Lower leg skin (tissue), 3 donors: ENCODE measurements around the gene KPNA1.

Source experiments
- POLR2A ChIP-seq, 2 donors: fragments of 450-650 bp; IDR thresholded peaks; one replicate each; pipeline ENCODE4 v1.6.1; 2016 to 2017; ENCODE audit warnings: antibody characterized with exemption in 2 of 2, mild to moderate bottlenecking in 1 of 2, moderate library complexity in 1 of 2
- TF ChIP-seq, protein P1 (sequence below), 3 donors: fragments of 450-650 bp; IDR thresholded peaks; one replicate each; pipeline ENCODE4 v1.5.1; 2016; ENCODE audit warnings: antibody characterized with exemption in 3 of 3, mild to moderate bottlenecking in 3 of 3, moderate library complexity in 2 of 3

DNA sequence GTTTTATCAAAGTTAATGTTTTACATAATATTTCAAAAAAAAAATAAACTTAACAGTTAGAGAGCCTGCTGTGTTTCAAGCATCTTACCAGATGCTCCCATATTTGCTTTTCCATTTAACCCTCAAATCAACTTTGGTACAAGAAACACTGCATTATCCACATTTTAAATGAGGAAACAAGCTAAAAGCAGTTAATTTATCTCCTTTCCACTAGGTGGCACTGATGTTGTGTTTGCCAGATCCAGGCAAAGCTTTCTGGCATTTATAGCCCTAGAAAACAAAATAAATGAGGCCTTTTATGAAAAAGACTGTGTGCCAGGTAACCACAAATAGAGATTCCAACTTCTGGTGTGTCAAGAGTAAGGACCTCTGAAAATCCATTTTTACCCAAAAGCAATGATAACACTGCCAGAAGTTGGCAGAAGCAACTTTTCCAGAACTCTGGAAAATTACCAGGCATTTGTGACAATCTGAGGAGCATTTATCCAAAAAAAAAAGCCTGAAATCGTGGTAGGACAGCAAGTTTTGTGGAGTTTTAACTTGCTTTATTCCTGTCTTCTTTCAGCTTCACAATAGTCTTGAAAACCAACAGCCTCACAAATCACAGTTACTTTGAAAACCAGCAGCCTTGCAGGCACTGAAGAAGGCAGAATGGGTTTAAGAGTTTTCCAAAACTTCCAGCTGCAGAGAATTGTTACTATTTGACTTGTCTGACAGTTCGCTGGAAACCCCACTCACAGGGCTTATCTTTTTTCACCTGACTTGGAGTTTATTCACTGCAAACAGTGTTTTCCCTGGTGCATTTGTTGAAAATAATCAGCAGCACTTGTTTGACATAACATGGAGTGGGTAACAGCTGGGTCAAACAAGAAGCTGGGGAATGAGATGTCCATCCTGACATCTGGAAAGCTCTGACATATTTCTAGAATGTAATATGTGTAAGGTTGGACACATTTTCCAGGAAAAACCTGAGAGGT is 121.6 kb downstream of the KPNA1 start:
- TF ChIP-seq POLR2A (IDR thresholded peaks at IDR 0.05), result no peak
- TF ChIP-seq, protein P1, sequence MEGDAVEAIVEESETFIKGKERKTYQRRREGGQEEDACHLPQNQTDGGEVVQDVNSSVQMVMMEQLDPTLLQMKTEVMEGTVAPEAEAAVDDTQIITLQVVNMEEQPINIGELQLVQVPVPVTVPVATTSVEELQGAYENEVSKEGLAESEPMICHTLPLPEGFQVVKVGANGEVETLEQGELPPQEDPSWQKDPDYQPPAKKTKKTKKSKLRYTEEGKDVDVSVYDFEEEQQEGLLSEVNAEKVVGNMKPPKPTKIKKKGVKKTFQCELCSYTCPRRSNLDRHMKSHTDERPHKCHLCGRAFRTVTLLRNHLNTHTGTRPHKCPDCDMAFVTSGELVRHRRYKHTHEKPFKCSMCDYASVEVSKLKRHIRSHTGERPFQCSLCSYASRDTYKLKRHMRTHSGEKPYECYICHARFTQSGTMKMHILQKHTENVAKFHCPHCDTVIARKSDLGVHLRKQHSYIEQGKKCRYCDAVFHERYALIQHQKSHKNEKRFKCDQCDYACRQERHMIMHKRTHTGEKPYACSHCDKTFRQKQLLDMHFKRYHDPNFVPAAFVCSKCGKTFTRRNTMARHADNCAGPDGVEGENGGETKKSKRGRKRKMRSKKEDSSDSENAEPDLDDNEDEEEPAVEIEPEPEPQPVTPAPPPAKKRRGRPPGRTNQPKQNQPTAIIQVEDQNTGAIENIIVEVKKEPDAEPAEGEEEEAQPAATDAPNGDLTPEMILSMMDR (IDR thresholded peaks at IDR 0.05), result no peak
